Neural cell (in vitro differentiated cells): ENCODE data around the gene CYB561D1. TPM values are rescaled to one million over a fixed set of nuclear protein-coding genes. Genes with fewer than 3 reads are reported as not detected.

Experiments used
- H2AFZ ChIP-seq: fragments of 200-600, 300-800 bp; sonication (generic), shearing (Covaris generic); 2 replicates; pipeline ENCODE4 v1.6.0; 2014; ENCODE audit warnings: low read depth, mild to moderate bottlenecking, antibody characterized with exemption, low read length, moderate library complexity
- H3F3A ChIP-seq: fragments of 200-600 bp; shearing (Covaris generic); 2 replicates; pipeline ENCODE4 v1.6.1; 2016; ENCODE audit warnings: mild to moderate bottlenecking, moderate library complexity, mixed read lengths, antibody characterized with exemption, low read length; ENCODE audit not compliant: insufficient read depth, poor library complexity, severe bottlenecking
- H3K27ac ChIP-seq: fragments of 200-600, 300-800 bp; sonication (generic), shearing (Covaris generic); 2 replicates; pipeline ENCODE4 v1.5.1; 2014; ENCODE audit warnings: mild to moderate bottlenecking, low read length, moderate library complexity
- H3K27me3 ChIP-seq: fragments of 300-800, 200-600 bp; sonication (generic), shearing (Covaris generic); 2 replicates; pipeline ENCODE4 v1.6.0; 2014; ENCODE audit warnings: mild to moderate bottlenecking, low read depth, low read length, moderate library complexity; ENCODE audit not compliant: insufficient read depth
- H3K36me3 ChIP-seq: fragments of 300-800, 200-600 bp; sonication (generic), shearing (Covaris generic); 2 replicates; pipeline ENCODE4 v1.5.1; 2014; ENCODE audit warnings: mild to moderate bottlenecking, antibody characterized with exemption, low read length, moderate library complexity; ENCODE audit not compliant: insufficient read depth
- H3K4me2 ChIP-seq: fragments of 300-800, 200-600 bp; sonication (generic), shearing (Covaris generic); 2 replicates; pipeline ENCODE4 v1.6.0; 2014; ENCODE audit warnings: mild to moderate bottlenecking, low read length
- H3K4me3 ChIP-seq: fragments of 300-800, 200-600 bp; sonication (generic), shearing (Covaris generic); 2 replicates; pipeline ENCODE4 v1.5.1; 2014; ENCODE audit warnings: mild to moderate bottlenecking, low read length, moderate library complexity
- H3K79me2 ChIP-seq: fragments of 200-600 bp; shearing (Covaris generic); replicated peaks from 2 replicates; pipeline ENCODE4 v1.6.0; 2014; ENCODE audit warnings: mild to moderate bottlenecking, low read length, moderate library complexity; ENCODE audit not compliant: insufficient read depth
- H3K9ac ChIP-seq: fragments of 300-800, 200-600 bp; sonication (generic), shearing (Covaris generic); 2 replicates; pipeline ENCODE4 v1.6.1; 2016; ENCODE audit warnings: mild to moderate bottlenecking, low read length, mixed read lengths
- H3K9me2 ChIP-seq: fragments of 200-600 bp; shearing (Covaris generic); 2 replicates; pipeline ENCODE4 v1.6.1; 2016; ENCODE audit warnings: mild to moderate bottlenecking, low read length, mixed read lengths; ENCODE audit not compliant: insufficient read depth
- H3K9me3 ChIP-seq: fragments of 200-600, 300-800 bp; sonication (generic), shearing (Covaris generic); 2 replicates; pipeline ENCODE4 v1.6.1; 2016; ENCODE audit warnings: mild to moderate bottlenecking, mixed run types, low read length, moderate library complexity, mixed read lengths
- H4K20me1 ChIP-seq: fragments of 200-600 bp; shearing (Covaris generic); 2 replicates; pipeline ENCODE4 v1.6.1; 2016; ENCODE audit warnings: mild to moderate bottlenecking, mixed run types; ENCODE audit not compliant: insufficient read depth
- CTCF ChIP-seq: fragments of 450-650 bp; IDR thresholded peaks from 2 replicates; pipeline ENCODE4 v1.5.1; 2014; ENCODE audit warnings: antibody characterized with exemption, mild to moderate bottlenecking, moderate library complexity; ENCODE audit not compliant: poor library complexity, severe bottlenecking
- EP300 ChIP-seq: fragments of 450-650 bp; conservative IDR thresholded peaks from 2 replicates; pipeline ENCODE4 v1.6.1; 2014; ENCODE audit warnings: antibody characterized with exemption, mild to moderate bottlenecking, moderate library complexity; ENCODE audit not compliant: poor library complexity, severe bottlenecking
- EZH2 ChIP-seq: fragments of 200-600, 300-800 bp; shearing (Covaris generic), sonication (generic); IDR thresholded peaks from 2 replicates; pipeline ENCODE4 v1.6.1; 2014; ENCODE audit warnings: antibody characterized with exemption, low read length, borderline replicate concordance, mild to moderate bottlenecking; ENCODE audit not compliant: insufficient read depth, poor library complexity, severe bottlenecking
- MXI1 ChIP-seq: fragments of 450-650 bp; conservative IDR thresholded peaks from 2 replicates; pipeline ENCODE4 v1.6.1; 2014; ENCODE audit warnings: antibody characterized with exemption, mild to moderate bottlenecking; ENCODE audit not compliant: poor library complexity, severe bottlenecking
- POLR2AphosphoS5 ChIP-seq: IDR thresholded peaks from 2 replicates; pipeline ENCODE4 v1.6.1; 2012
- RAD21 ChIP-seq: fragments of 450-650 bp; conservative IDR thresholded peaks from 2 replicates; pipeline ENCODE4 v1.6.1; 2014; ENCODE audit warnings: antibody characterized with exemption, mild to moderate bottlenecking, moderate library complexity
- REST ChIP-seq: IDR thresholded peaks from 2 replicates; pipeline ENCODE4 v1.6.1; 2012; ENCODE audit warnings: borderline replicate concordance
- SMC3 ChIP-seq: fragments of 450-650 bp; conservative IDR thresholded peaks from 2 replicates; pipeline ENCODE4 v1.6.1; 2014; ENCODE audit warnings: antibody characterized with exemption, mild to moderate bottlenecking, moderate library complexity; ENCODE audit not compliant: poor library complexity
- TAF1 ChIP-seq: IDR thresholded peaks from 2 replicates; pipeline ENCODE4 v1.6.1; 2012; ENCODE audit warnings: low read depth
- polyA plus RNA-seq: library from polyadenylated mRNA; depleted of rRNA; stranded (reverse); fragments of >200 nt; gene quantifications from 2 replicates; pipeline ENCODE4 v1.2.3, GENCODE V29; 2014

CYB561D1 gene
- polyA plus RNA-seq, 1 donor from 2014 or later, result 7.2 TPM

- no peak overlapping the region for H3K9ac ChIP-seq
- H3K4me2 ChIP-seq, result no peak overlapping the region
- no peak overlapping the region for H2AFZ ChIP-seq
- H3K9me3 ChIP-seq, result no peaks in the 10 kb centered on the region
- no peaks in the 10 kb centered on the region for H4K20me1 ChIP-seq
- H3K27me3 ChIP-seq, result no peaks in the 10 kb centered on the region
- no peak overlapping the region for H3K27ac ChIP-seq
- H3K36me3 ChIP-seq, result no peaks in the 10 kb centered on the region
- no peaks in the 10 kb centered on the region for H3F3A ChIP-seq
- no peaks in the 10 kb centered on the region for H3K9me2 ChIP-seq
- TF ChIP-seq POLR2AphosphoS5 (no peak), REST (no peak), MXI1 (no peak), CTCF (no peak), SMC3 (no peak), EZH2 (no peak), EP300 (no peak), RAD21 (no peak), TAF1 (no peak)
- H3K79me2 ChIP-seq, result no peaks in the 10 kb centered on the region
- H3K4me3 ChIP-seq, result no peak overlapping the region
Measured at GRCh38 chr1:109521002-109521951, 27.4 kb downstream of the CYB561D1 start.

GRCh38 chr1:109522026-109522425 is 28.1 kb downstream of the CYB561D1 start:
- Histone ChIP-seq H3K4me3 (no peak overlapping the region), H3K9ac (no peak overlapping the region), H3K27ac (no peak overlapping the region), H3K36me3 (no peaks in the 10 kb centered on the region), H3K79me2 (no peaks in the 10 kb centered on the region), H3F3A (no peaks in the 10 kb centered on the region), H2AFZ (no peak overlapping the region), H3K9me2 (no peaks in the 10 kb centered on the region), H3K27me3 (no peaks in the 10 kb centered on the region), H4K20me1 (no peaks in the 10 kb centered on the region), H3K9me3 (no peaks in the 10 kb centered on the region), H3K4me2 (no peak overlapping the region)
- no peak for TF ChIP-seq SMC3
- no peak for TF ChIP-seq EZH2
- no peak for TF ChIP-seq EP300
- TF ChIP-seq REST, result no peak
- no peak for TF ChIP-seq RAD21
- TF ChIP-seq POLR2AphosphoS5, result no peak
- TF ChIP-seq TAF1, result no peak
- TF ChIP-seq CTCF, result no peak
- TF ChIP-seq MXI1, result no peak
